K562 (cell line): Measurements from ENCODE around the gene CCL24. TPM values are rescaled to one million over a fixed set of nuclear protein-coding genes. Genes with fewer than 3 reads are reported as not detected.

Experiments used
- CBFA2T3 ChIP-seq: fragments of 450-650 bp; IDR thresholded peaks from 2 replicates; pipeline ENCODE4 v1.6.1; 2017
- CBFB ChIP-seq: sonication (generic); formaldehyde crosslinking; IDR thresholded peaks from 2 replicates; pipeline ENCODE4 v1.4.0; 2020; ENCODE audit warnings: mild to moderate bottlenecking, missing genetic modification reagents
- CHCHD3 ChIP-seq: fragments of 250-450 bp; sonication (Bioruptor Pico); IDR thresholded peaks from 2 replicates; pipeline ENCODE4 v2.1.2; 2022; ENCODE audit warnings: mild to moderate bottlenecking
- DIDO1 ChIP-seq: fragments of 450-650 bp; IDR thresholded peaks from 2 replicates; pipeline ENCODE4 v1.6.1; 2016; ENCODE audit warnings: low read depth, missing biosample characterization, missing genetic modification characterization
- ELF4 ChIP-seq: fragments of 450-650 bp; formaldehyde crosslinking; IDR thresholded peaks from 2 replicates; pipeline ENCODE4 v1.4.0; 2022; ENCODE audit warnings: missing genetic modification characterization
- ETS2 ChIP-seq: IDR thresholded peaks from 2 replicates; pipeline ENCODE4 v1.6.1; 2016; ENCODE audit warnings: borderline replicate concordance, missing genetic modification characterization, mild to moderate bottlenecking, moderate library complexity, missing compliant biosample characterization; ENCODE audit not compliant: poor library complexity, severe bottlenecking
- IFI16 ChIP-seq: fragments of 250-450 bp; sonication (Bioruptor Pico); IDR thresholded peaks from 2 replicates; pipeline ENCODE4 v2.1.2; 2022; ENCODE audit warnings: mild to moderate bottlenecking, inconsistent platforms
- KLF10 ChIP-seq: fragments of 250-450 bp; sonication (Bioruptor Pico); IDR thresholded peaks from 2 replicates; pipeline ENCODE4 v1.6.1; 2021; ENCODE audit warnings: matching md5 sums
- SIN3B ChIP-seq: fragments of 450-650 bp; IDR thresholded peaks from 2 replicates; pipeline ENCODE4 v1.6.1; 2017; ENCODE audit warnings: low read depth, mild to moderate bottlenecking, moderate library complexity
- U2AF2 ChIP-seq: fragments of 200-400 bp; formaldehyde crosslinking; optimal IDR thresholded peaks from 2 replicates; pipeline ENCODE3; 2017; ENCODE audit warnings: low read depth, mild to moderate bottlenecking, low read length
- ZFP30 ChIP-seq: fragments of 250-450 bp; sonication (Bioruptor Pico); IDR thresholded peaks from 2 replicates; pipeline ENCODE4 v1.8.0; 2022; ENCODE audit warnings: moderate library complexity, mild to moderate bottlenecking, inconsistent platforms, borderline replicate concordance
- ZNF140 ChIP-seq: fragments of 250-450 bp; sonication (Bioruptor Pico); IDR thresholded peaks from 2 replicates; pipeline ENCODE4 v1.8.0; 2021; ENCODE audit warnings: moderate library complexity, mild to moderate bottlenecking, inconsistent platforms
- ZNF311 ChIP-seq: fragments of 250-450 bp; sonication (Bioruptor Pico); IDR thresholded peaks from 2 replicates; pipeline ENCODE4 v1.4.0; 2020; ENCODE audit warnings: mild to moderate bottlenecking, moderate library complexity
- ZNF445 ChIP-seq: fragments of 250-450 bp; sonication (Bioruptor Pico); IDR thresholded peaks from 2 replicates; pipeline ENCODE4 v1.4.0; 2020; ENCODE audit warnings: low read depth, mild to moderate bottlenecking, moderate library complexity
- ZNF584 ChIP-seq: fragments of 200-800 bp; sonication (Bioruptor generic); IDR thresholded peaks from 2 replicates; pipeline ENCODE4 v1.6.1; 2016; ENCODE audit warnings: low read depth, mild to moderate bottlenecking, missing genetic modification characterization, missing compliant biosample characterization
- polyA plus RNA-seq, 8 experiments: library from polyadenylated mRNA; depleted of rRNA in 4 of 8; stranded (reverse) in 5 of 8; unstranded in 3 of 8; fragments of >200 nt; fragmentation: Nextera tagmentation in 2 of 8; fragmentation: Illumina TruSeq in 1 of 8; extraction: Ambion mirVana in 2 of 8; extraction: Trizol in 1 of 8; gene quantifications; 2 replicates each; pipeline versions ENCODE4 v1.2.1 to v1.2.3, GENCODE V29; 2011 to 2014; ENCODE audit warnings: inconsistent platforms in 1 of 8, missing spikeins in 1 of 8
- total RNA-seq, 7 experiments: library from RNA; depleted of rRNA in 6 of 7; stranded (reverse); fragments of >200 nt in 6 of 7; fragmentation: Illumina TruSeq in 2 of 7; extraction: Trizol in 2 of 7; gene quantifications; 2 replicates each; pipeline versions ENCODE4 v1.2.1 to v1.2.3, GENCODE V29; 2011 to 2021; ENCODE audit warnings: low replicate concordance in 1 of 7
- TF ChIP-seq, protein P1 (sequence below): fragments of 250-450 bp; sonication (Bioruptor Pico); IDR thresholded peaks from 2 replicates; pipeline ENCODE4 v1.5.0; 2020; ENCODE audit warnings: mild to moderate bottlenecking, borderline replicate concordance
- TF ChIP-seq, protein P2 (sequence below), 3 experiments: fragments of 200-800 bp in 1 of 3; sonication (Bioruptor generic) in 1 of 3; sonication (generic) in 1 of 3; formaldehyde crosslinking in 1 of 3; IDR thresholded peaks; 2 replicates each; pipeline versions ENCODE4 v1.6.1 to v1.8.0; 2016 to 2022; ENCODE audit warnings: mild to moderate bottlenecking in 2 of 3, missing compliant biosample characterization in 2 of 3, missing genetic modification characterization in 2 of 3, missing genetic modification reagents in 1 of 3
- TF ChIP-seq, protein P3 (sequence below): fragments of 250-450 bp; sonication (Bioruptor Pico); IDR thresholded peaks from 2 replicates; pipeline ENCODE4 v1.8.0; 2021; ENCODE audit warnings: moderate library complexity, mild to moderate bottlenecking, inconsistent platforms
- TF ChIP-seq, protein P4 (sequence below): fragments of 450-650 bp; IDR thresholded peaks from 2 replicates; pipeline ENCODE4 v1.6.1; 2016; ENCODE audit warnings: missing biosample characterization, missing genetic modification characterization
- TF ChIP-seq, protein P5 (sequence below): IDR thresholded peaks from 3 replicates; pipeline ENCODE4 v1.6.1; 2011; ENCODE audit warnings: borderline replicate concordance, mild to moderate bottlenecking; ENCODE audit not compliant: insufficient read length, insufficient read depth
- TF ChIP-seq, protein P6 (sequence below): fragments of 250-450 bp; sonication (Bioruptor Pico); IDR thresholded peaks from 2 replicates; pipeline ENCODE4 v1.4.0; 2020; ENCODE audit warnings: mild to moderate bottlenecking

CCL24 gene
- total and polyA plus RNA-seq, 9 of the 15 experiments (the other 6 are each of a cell fraction or from before 2014, with no cell fraction given) = 0.45 to 3.6 (median 0.95) TPM; not detected in 1

DNA sequence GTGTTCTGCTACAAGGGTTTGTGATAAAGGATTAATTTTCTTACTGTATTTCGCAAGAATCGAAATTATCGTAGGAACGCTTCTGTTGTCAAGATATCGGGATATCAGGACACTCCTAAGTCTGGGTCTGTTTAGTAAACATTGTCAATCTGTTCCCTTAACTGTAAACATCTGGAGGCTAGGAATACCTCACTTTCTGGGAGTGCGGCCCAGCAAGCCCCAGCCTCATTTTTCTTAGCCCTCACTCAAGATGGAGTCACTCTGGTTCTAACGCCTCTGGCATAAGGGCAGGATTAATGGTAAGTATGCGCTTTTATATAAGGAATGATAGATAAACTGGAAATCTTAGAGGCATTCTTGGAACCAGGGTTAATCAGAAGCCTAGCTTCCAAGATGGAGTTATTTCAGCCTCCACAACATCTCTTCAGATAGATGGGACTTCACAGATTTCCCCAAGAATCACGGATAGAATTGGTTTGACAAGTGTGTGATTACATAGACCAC is 30.1 kb upstream of the CCL24 start (continued):
- TF ChIP-seq, protein P1, sequence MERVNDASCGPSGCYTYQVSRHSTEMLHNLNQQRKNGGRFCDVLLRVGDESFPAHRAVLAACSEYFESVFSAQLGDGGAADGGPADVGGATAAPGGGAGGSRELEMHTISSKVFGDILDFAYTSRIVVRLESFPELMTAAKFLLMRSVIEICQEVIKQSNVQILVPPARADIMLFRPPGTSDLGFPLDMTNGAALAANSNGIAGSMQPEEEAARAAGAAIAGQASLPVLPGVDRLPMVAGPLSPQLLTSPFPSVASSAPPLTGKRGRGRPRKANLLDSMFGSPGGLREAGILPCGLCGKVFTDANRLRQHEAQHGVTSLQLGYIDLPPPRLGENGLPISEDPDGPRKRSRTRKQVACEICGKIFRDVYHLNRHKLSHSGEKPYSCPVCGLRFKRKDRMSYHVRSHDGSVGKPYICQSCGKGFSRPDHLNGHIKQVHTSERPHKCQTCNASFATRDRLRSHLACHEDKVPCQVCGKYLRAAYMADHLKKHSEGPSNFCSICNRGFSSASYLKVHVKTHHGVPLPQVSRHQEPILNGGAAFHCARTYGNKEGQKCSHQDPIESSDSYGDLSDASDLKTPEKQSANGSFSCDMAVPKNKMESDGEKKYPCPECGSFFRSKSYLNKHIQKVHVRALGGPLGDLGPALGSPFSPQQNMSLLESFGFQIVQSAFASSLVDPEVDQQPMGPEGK (CRISPR knock-in tag) = peak; percentile 80; the same call in 1 of the 2 replicates
- TF ChIP-seq DIDO1 (peak; percentile 83), ZNF445 (CRISPR knock-in tag) (peak; percentile 86), SIN3B (no peak), ZNF140 (CRISPR knock-in tag) (0 out of 2 replicates have a peak, but pooled peaks have one; percentile 33), KLF10 (CRISPR knock-in tag) (0 out of 2 replicates have a peak, but pooled peaks have one; percentile 38), ZNF584 (CRISPR knock-in tag) (peak; percentile 97), U2AF2 (no peak), ELF4 (CRISPR knock-in tag) (0 out of 2 replicates have a peak, but pooled peaks have one; percentile 44), ZFP30 (CRISPR knock-in tag) (no peak), ETS2 (peak; percentile 80), CBFA2T3 (no peak), CBFB (CRISPR knock-in tag) (no peak), IFI16 (CRISPR knock-in tag) (no peak), CHCHD3 (CRISPR knock-in tag) (no peak), ZNF311 (CRISPR knock-in tag) (peak; percentile 86)
- TF ChIP-seq, protein P2, sequence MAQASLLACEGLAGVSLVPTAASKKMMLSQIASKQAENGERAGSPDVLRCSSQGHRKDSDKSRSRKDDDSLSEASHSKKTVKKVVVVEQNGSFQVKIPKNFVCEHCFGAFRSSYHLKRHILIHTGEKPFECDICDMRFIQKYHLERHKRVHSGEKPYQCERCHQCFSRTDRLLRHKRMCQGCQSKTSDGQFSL (CRISPR knock-in tag; IDR thresholded peaks at IDR 0.05) = no peak
- TF ChIP-seq, protein P2 (tag; IDR thresholded peaks at IDR 0.05) = peak in 1 of 2 experiments; percentile 96; a peak in 2 of 4 replicates
- TF ChIP-seq, protein P3, sequence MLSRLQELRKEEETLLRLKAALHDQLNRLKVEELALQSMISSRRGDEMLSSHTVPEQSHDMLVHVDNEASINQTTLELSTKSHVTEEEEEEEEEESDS (CRISPR knock-in tag) = peak; percentile 48; the same call in 1 of the 2 replicates
- TF ChIP-seq, protein P4, sequence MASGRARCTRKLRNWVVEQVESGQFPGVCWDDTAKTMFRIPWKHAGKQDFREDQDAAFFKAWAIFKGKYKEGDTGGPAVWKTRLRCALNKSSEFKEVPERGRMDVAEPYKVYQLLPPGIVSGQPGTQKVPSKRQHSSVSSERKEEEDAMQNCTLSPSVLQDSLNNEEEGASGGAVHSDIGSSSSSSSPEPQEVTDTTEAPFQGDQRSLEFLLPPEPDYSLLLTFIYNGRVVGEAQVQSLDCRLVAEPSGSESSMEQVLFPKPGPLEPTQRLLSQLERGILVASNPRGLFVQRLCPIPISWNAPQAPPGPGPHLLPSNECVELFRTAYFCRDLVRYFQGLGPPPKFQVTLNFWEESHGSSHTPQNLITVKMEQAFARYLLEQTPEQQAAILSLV (tag) = peak; percentile 93
- TF ChIP-seq, protein P5, sequence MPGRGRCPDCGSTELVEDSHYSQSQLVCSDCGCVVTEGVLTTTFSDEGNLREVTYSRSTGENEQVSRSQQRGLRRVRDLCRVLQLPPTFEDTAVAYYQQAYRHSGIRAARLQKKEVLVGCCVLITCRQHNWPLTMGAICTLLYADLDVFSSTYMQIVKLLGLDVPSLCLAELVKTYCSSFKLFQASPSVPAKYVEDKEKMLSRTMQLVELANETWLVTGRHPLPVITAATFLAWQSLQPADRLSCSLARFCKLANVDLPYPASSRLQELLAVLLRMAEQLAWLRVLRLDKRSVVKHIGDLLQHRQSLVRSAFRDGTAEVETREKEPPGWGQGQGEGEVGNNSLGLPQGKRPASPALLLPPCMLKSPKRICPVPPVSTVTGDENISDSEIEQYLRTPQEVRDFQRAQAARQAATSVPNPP = no peak
- TF ChIP-seq, protein P6, sequence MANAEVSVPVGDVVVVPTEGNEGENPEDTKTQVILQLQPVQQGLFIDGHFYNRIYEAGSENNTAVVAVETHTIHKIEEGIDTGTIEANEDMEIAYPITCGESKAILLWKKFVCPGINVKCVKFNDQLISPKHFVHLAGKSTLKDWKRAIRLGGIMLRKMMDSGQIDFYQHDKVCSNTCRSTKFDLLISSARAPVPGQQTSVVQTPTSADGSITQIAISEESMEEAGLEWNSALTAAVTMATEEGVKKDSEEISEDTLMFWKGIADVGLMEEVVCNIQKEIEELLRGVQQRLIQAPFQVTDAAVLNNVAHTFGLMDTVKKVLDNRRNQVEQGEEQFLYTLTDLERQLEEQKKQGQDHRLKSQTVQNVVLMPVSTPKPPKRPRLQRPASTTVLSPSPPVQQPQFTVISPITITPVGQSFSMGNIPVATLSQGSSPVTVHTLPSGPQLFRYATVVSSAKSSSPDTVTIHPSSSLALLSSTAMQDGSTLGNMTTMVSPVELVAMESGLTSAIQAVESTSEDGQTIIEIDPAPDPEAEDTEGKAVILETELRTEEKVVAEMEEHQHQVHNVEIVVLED = peak; percentile 61
